H9 (cell line): Measurements from ENCODE around the gene DPF3. TPM values are rescaled to one million over a fixed set of nuclear protein-coding genes. Genes with fewer than 3 reads are reported as not detected.

ENCODE experiments used
- DNase-seq: peaks from one replicate; pipeline ENCODE4 v3.0.0-alpha.2; 2017
- H2AFZ ChIP-seq: one replicate; pipeline ENCODE4 v1.6.1; 2013; ENCODE audit warnings: mild to moderate bottlenecking, low read length, control low read depth, moderate library complexity
- H2AK5ac ChIP-seq: 2 replicates; pipeline ENCODE4 v1.6.1; 2013; ENCODE audit warnings: low read length, control low read depth, mixed read lengths; ENCODE audit not compliant: insufficient read length
- H2BK120ac ChIP-seq: one replicate; pipeline ENCODE4 v1.6.1; 2013; ENCODE audit warnings: low read depth, mild to moderate bottlenecking, low read length, control low read depth, inconsistent platforms; ENCODE audit not compliant: poor library complexity, severe bottlenecking
- H2BK12ac ChIP-seq: 2 replicates; pipeline ENCODE4 v1.6.1; 2013; ENCODE audit warnings: low read length, control low read depth, mixed read lengths, low read depth; ENCODE audit not compliant: insufficient read length
- H2BK15ac ChIP-seq: 2 replicates; pipeline ENCODE4 v1.6.1; 2013; ENCODE audit warnings: low read depth, low read length, control low read depth
- H2BK20ac ChIP-seq: one replicate; pipeline ENCODE4 v1.6.1; 2013; ENCODE audit warnings: low read depth, mild to moderate bottlenecking, low read length, control low read depth, inconsistent platforms; ENCODE audit not compliant: poor library complexity, severe bottlenecking
- H2BK5ac ChIP-seq: 2 replicates; pipeline ENCODE4 v1.6.1; 2013; ENCODE audit warnings: low read length, control low read depth, mixed read lengths; ENCODE audit not compliant: insufficient read length
- H3K14ac ChIP-seq: 2 replicates; pipeline ENCODE4 v1.6.1; 2013; ENCODE audit warnings: low read length, control low read depth; ENCODE audit not compliant: insufficient read depth
- H3K18ac ChIP-seq: 2 replicates; pipeline ENCODE4 v1.6.1; 2013; ENCODE audit warnings: low read depth, mild to moderate bottlenecking, mixed read lengths, low read length, control low read depth; ENCODE audit not compliant: insufficient read length
- H3K23ac ChIP-seq: 2 replicates; pipeline ENCODE4 v1.6.1; 2013; ENCODE audit warnings: low read length, control low read depth, mixed read lengths, low read depth; ENCODE audit not compliant: insufficient read length
- H3K23me2 ChIP-seq: 2 replicates; pipeline ENCODE4 v1.6.1; 2013; ENCODE audit warnings: low read depth, mild to moderate bottlenecking, mixed read lengths, low read length, control low read depth; ENCODE audit not compliant: insufficient read length, poor library complexity, severe bottlenecking
- H3K27ac ChIP-seq: 2 replicates; pipeline ENCODE4 v1.5.1; 2013; ENCODE audit warnings: low read length, control low read depth, mixed read lengths, low read depth; ENCODE audit not compliant: insufficient read length
- H3K27me3 ChIP-seq: 2 replicates; pipeline ENCODE4 v1.6.1; 2013; ENCODE audit warnings: low read length, control low read depth, inconsistent platforms; ENCODE audit not compliant: insufficient read depth
- H3K4ac ChIP-seq: 2 replicates; pipeline ENCODE4 v1.6.1; 2013; ENCODE audit warnings: low read depth, mild to moderate bottlenecking, control low read depth, inconsistent platforms, low read length, moderate library complexity
- H3K4me1 ChIP-seq: 2 replicates; pipeline ENCODE4 v1.6.1; 2013; ENCODE audit warnings: low read length, control low read depth, inconsistent platforms; ENCODE audit not compliant: insufficient read depth
- H3K4me2 ChIP-seq: 2 replicates; pipeline ENCODE4 v1.6.1; 2013; ENCODE audit warnings: low read length, control low read depth, mixed read lengths; ENCODE audit not compliant: insufficient read length, insufficient read depth
- H3K56ac ChIP-seq: 2 replicates; pipeline ENCODE4 v1.6.1; 2013; ENCODE audit warnings: low read depth, mild to moderate bottlenecking, mixed read lengths, low read length, control low read depth; ENCODE audit not compliant: insufficient read length
- H3K79me1 ChIP-seq: 2 replicates; pipeline ENCODE4 v1.6.1; 2013; ENCODE audit warnings: low read depth, mild to moderate bottlenecking, moderate library complexity, low read length, control low read depth, inconsistent platforms; ENCODE audit not compliant: insufficient read depth, poor library complexity, severe bottlenecking
- H3K79me2 ChIP-seq: 2 replicates; pipeline ENCODE4 v1.6.1; 2013; ENCODE audit warnings: low read length, control low read depth, inconsistent platforms; ENCODE audit not compliant: insufficient read depth
- H3K9ac ChIP-seq: 2 replicates; pipeline ENCODE4 v1.6.1; 2013; ENCODE audit warnings: low read length, control low read depth, mixed read lengths; ENCODE audit not compliant: insufficient read length; ENCODE audit errors: extremely low read depth
- H3K9me3 ChIP-seq: one replicate; pipeline ENCODE4 v1.6.1; 2013; ENCODE audit warnings: low read depth, low read length, inconsistent platforms; ENCODE audit not compliant: control insufficient read depth
- H3T11ph ChIP-seq: one replicate; pipeline ENCODE4 v1.6.1; 2013; ENCODE audit warnings: mild to moderate bottlenecking, low read length, control low read depth, inconsistent platforms
- H4K20me1 ChIP-seq: one replicate; pipeline ENCODE4 v1.6.1; 2013; ENCODE audit not compliant: control insufficient read depth, insufficient read length, insufficient read depth
- H4K5ac ChIP-seq: 2 replicates; pipeline ENCODE4 v1.6.1; 2013; ENCODE audit warnings: low read depth, mild to moderate bottlenecking, mixed read lengths, low read length, control low read depth; ENCODE audit not compliant: insufficient read length
- H4K8ac ChIP-seq: replicated peaks from 2 replicates; pipeline ENCODE4 v1.6.1; 2013; ENCODE audit warnings: low read length, control low read depth, mixed read lengths, low read depth; ENCODE audit not compliant: insufficient read length
- H4K91ac ChIP-seq: 2 replicates; pipeline ENCODE4 v1.6.1; 2013; ENCODE audit warnings: low read depth, mild to moderate bottlenecking, moderate library complexity, mixed read lengths, low read length, control low read depth; ENCODE audit not compliant: insufficient read length
- H3K27ac Mint-ChIP-seq, 3 experiments: 2 replicates in 2 of 3; 3 replicates in 1 of 3; pipeline ENCODE4 v1.8.0; 2020 to 2021; ENCODE audit warnings: mixed read lengths in 3 of 3, mild to moderate bottlenecking in 1 of 3, moderate library complexity in 1 of 3
- H3K27me3 Mint-ChIP-seq: 2 replicates; pipeline ENCODE4 v1.8.0; 2021; ENCODE audit warnings: low read depth, mild to moderate bottlenecking, moderate library complexity, mixed read lengths
- H3K36me3 Mint-ChIP-seq, 3 experiments: 2 replicates in 2 of 3; 3 replicates in 1 of 3; pipeline ENCODE4 v1.8.0; 2020 to 2021; ENCODE audit warnings: low read depth in 3 of 3, mixed read lengths in 3 of 3; ENCODE audit not compliant: insufficient read depth in 1 of 3
- H3K4me1 Mint-ChIP-seq, 2 experiments: 2 replicates each; pipeline ENCODE4 v1.8.0; 2020; ENCODE audit warnings: mixed read lengths in 2 of 2
- H3K4me3 Mint-ChIP-seq, 2 experiments: 2 replicates in 1 of 2; 3 replicates in 1 of 2; pipeline ENCODE4 v1.8.0; 2020 to 2021; ENCODE audit warnings: mild to moderate bottlenecking in 2 of 2, mixed read lengths in 2 of 2, moderate library complexity in 1 of 2
- H3K9me3 Mint-ChIP-seq, 2 experiments: 2 replicates in 1 of 2; 3 replicates in 1 of 2; pipeline ENCODE4 v1.8.0; 2020; ENCODE audit warnings: mild to moderate bottlenecking in 2 of 2, mixed read lengths in 2 of 2, moderate library complexity in 1 of 2
- WGBS: extraction: QIAGEN DNeasy Blood & Tissue Kit; methylation state at CpG from one replicate; pipeline ENCODE4 v1.1.7; 2013; ENCODE audit warnings: missing lambda C conversion rate, low lambda C conversion rate, mixed read lengths; ENCODE audit not compliant: insufficient read length; ENCODE audit errors: extremely low coverage; 5-methylcytosine and 5-hydroxymethylcytosine counted together
- total RNA-seq: library from RNA; stranded (reverse); gene quantifications from 2 replicates; pipeline ENCODE4 v1.2.1, GENCODE V29; 2021
- TF ChIP-seq, protein P1 (sequence below): fragments of 200-600 bp; sonication (generic); conservative IDR thresholded peaks from 3 replicates; pipeline ENCODE4 v1.8.0; 2021; ENCODE audit warnings: antibody characterized with exemption, mild to moderate bottlenecking

Gene DPF3
- total RNA-seq, 1 experiment from 2014 or later, result not detected

DNA sequence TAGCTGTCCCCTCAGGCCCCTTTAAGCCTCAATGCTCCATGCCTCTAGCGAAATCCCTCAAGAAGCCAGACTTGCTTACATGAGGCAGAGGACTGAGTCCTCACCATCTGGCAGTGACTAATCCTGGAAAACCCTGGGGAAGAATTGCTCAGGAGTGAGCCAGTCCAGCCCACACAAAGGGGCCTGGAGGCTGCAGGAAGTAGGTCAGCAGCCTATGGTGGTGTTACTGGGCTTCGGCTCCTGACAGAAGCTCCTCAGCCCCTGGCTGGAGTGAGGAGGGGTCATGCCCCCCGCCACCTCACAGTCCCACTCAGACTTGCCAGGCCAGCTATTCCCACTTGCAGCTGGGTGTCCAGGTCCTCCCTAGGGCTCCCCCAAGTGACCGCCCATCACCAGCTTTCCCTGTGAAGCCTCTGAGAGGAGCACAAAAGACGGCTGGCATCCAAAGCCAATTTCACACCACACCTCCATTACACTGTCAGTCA is 250.5 kb downstream of the DPF3 start:
- H3K27me3 Mint-ChIP-seq, result peaks cover 7% of the 10 kb centered on the region; the same call in 1 of the 2 replicates
- Histone ChIP-seq H4K91ac (no peak overlapping the region), H3K18ac (no peak overlapping the region), H3K79me2 (no peaks in the 10 kb centered on the region), H3K79me1 (no peaks in the 10 kb centered on the region), H4K5ac (no peak overlapping the region), H2BK12ac (no peak overlapping the region), H3K23ac (no peak overlapping the region), H3K4me1 (no peaks in the 10 kb centered on the region), H3K4me2 (no peak overlapping the region), H3T11ph (no peak overlapping the region), H2BK5ac (no peak overlapping the region), H3K56ac (no peak overlapping the region), H3K9me3 (no peaks in the 10 kb centered on the region), H3K14ac (no peak overlapping the region; the same call in 1 of the 2 replicates), H4K20me1 (no peaks in the 10 kb centered on the region), H2AFZ (no peak overlapping the region), H3K4ac (no peak overlapping the region), H3K23me2 (no peaks in the 10 kb centered on the region), H2AK5ac (no peak overlapping the region), H3K27me3 (no peaks in the 10 kb centered on the region), H3K27ac (no peak overlapping the region), H2BK120ac (no peak overlapping the region), H4K8ac (no peak overlapping the region), H2BK15ac (no peak overlapping the region), H2BK20ac (no peak overlapping the region), H3K9ac (no peak overlapping the region)
- peaks cover 7 to 8% of the 10 kb centered on the region in 2 experiments for H3K4me1 Mint-ChIP-seq
- no peak for DNase-seq
- TF ChIP-seq, protein P1, sequence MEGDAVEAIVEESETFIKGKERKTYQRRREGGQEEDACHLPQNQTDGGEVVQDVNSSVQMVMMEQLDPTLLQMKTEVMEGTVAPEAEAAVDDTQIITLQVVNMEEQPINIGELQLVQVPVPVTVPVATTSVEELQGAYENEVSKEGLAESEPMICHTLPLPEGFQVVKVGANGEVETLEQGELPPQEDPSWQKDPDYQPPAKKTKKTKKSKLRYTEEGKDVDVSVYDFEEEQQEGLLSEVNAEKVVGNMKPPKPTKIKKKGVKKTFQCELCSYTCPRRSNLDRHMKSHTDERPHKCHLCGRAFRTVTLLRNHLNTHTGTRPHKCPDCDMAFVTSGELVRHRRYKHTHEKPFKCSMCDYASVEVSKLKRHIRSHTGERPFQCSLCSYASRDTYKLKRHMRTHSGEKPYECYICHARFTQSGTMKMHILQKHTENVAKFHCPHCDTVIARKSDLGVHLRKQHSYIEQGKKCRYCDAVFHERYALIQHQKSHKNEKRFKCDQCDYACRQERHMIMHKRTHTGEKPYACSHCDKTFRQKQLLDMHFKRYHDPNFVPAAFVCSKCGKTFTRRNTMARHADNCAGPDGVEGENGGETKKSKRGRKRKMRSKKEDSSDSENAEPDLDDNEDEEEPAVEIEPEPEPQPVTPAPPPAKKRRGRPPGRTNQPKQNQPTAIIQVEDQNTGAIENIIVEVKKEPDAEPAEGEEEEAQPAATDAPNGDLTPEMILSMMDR, result no peak
- no peak overlapping the region for H3K4me3 Mint-ChIP-seq
- no CpG with 5 or more reads among the region's 5 CpGs for WGBS
- no peak overlapping the region for H3K27ac Mint-ChIP-seq
- H3K9me3 Mint-ChIP-seq, result peaks cover 3 to 9% of the 10 kb centered on the region in 2 experiments; a peak in 4 of 5 replicates
- 0 out of 7 replicates have a peak, but pooled peaks cover 0 to 2% (median 0%) of the 10 kb centered on the region in 3 experiments for H3K36me3 Mint-ChIP-seq
